WTC11 (cell line): ENCODE measurements around the gene GAS6. TPM values are rescaled to one million over a fixed set of nuclear protein-coding genes. Genes with fewer than 3 reads are reported as not detected.

Experiments
- ATAC-seq: fragments of 200-7000 bp; cut with Tn5 transposase; 2 replicates; pipeline ENCODE4 v1.10.0; 2021; ENCODE audit warnings: mild to moderate bottlenecking, moderate library complexity
- CTCF ChIA-PET: fragments of 300-600 bp; sonication (Branson Sonifier 250); formaldehyde crosslinking; loops from one replicate; lab custom pipeline; 2021; ENCODE audit warnings: antibody characterized with exemption; lab: Charles Lee
- POLR2A ChIA-PET: fragments of 350-600 bp; sonication (Branson Sonifier 250); formaldehyde crosslinking; loops from one replicate; lab custom pipeline; 2021; ENCODE audit warnings: antibody characterized with exemption; lab: Charles Lee
- DNase-seq: peaks from one replicate; pipeline ENCODE4 v3.0.0; 2021; ENCODE audit warnings: low spot score
- H3K27ac Mint-ChIP-seq: 2 replicates; pipeline ENCODE4 v1.8.0; 2021; ENCODE audit warnings: mixed read lengths
- H3K27me3 Mint-ChIP-seq: 2 replicates; pipeline ENCODE4 v1.8.0; 2021; ENCODE audit warnings: low read depth, mild to moderate bottlenecking, moderate library complexity, mixed read lengths
- H3K36me3 Mint-ChIP-seq: 2 replicates; pipeline ENCODE4 v1.8.0; 2021; ENCODE audit warnings: mixed read lengths
- H3K4me1 Mint-ChIP-seq: 2 replicates; pipeline ENCODE4 v1.8.0; 2022; ENCODE audit warnings: mixed read lengths
- H3K4me3 Mint-ChIP-seq: 2 replicates; pipeline ENCODE4 v1.8.0; 2021; ENCODE audit warnings: mild to moderate bottlenecking, moderate library complexity, mixed read lengths
- H3K9me3 Mint-ChIP-seq: 2 replicates; pipeline ENCODE4 v1.8.0; 2021; ENCODE audit warnings: mixed read lengths
- EMX1 ChIP-seq: fragments of 250-450 bp; sonication (Bioruptor Pico); IDR thresholded peaks from 2 replicates; pipeline ENCODE4 v1.8.0; 2021; ENCODE audit warnings: mild to moderate bottlenecking
- ESRRA ChIP-seq: sonication (generic); formaldehyde crosslinking; IDR thresholded peaks from 2 replicates; pipeline ENCODE4 v1.8.1; 2022; ENCODE audit warnings: mild to moderate bottlenecking, missing genetic modification reagents, borderline replicate concordance
- ETV6 ChIP-seq: sonication (generic); formaldehyde crosslinking; IDR thresholded peaks from 2 replicates; pipeline ENCODE4 v1.8.1; 2022; ENCODE audit warnings: mild to moderate bottlenecking, missing genetic modification reagents
- FOXK1 ChIP-seq: sonication (generic); formaldehyde crosslinking; IDR thresholded peaks from 2 replicates; pipeline ENCODE4 v1.8.0; 2022; ENCODE audit warnings: mild to moderate bottlenecking, moderate library complexity, missing genetic modification reagents
- FOXP1 ChIP-seq: sonication (generic); formaldehyde crosslinking; IDR thresholded peaks from 2 replicates; pipeline ENCODE4 v1.8.0; 2022; ENCODE audit warnings: missing genetic modification reagents, mild to moderate bottlenecking, moderate library complexity, borderline replicate concordance
- FOXP4 ChIP-seq: sonication (generic); formaldehyde crosslinking; IDR thresholded peaks from 2 replicates; pipeline ENCODE4 v1.8.0; 2022; ENCODE audit warnings: mild to moderate bottlenecking, missing genetic modification reagents
- MAX ChIP-seq: sonication (generic); formaldehyde crosslinking; IDR thresholded peaks from 2 replicates; pipeline ENCODE4 v1.8.0; 2022; ENCODE audit warnings: mild to moderate bottlenecking, missing genetic modification reagents
- NFATC4 ChIP-seq: fragments of 250-450 bp; sonication (Bioruptor Pico); IDR thresholded peaks from 2 replicates; pipeline ENCODE4 v1.9.0; 2021; ENCODE audit warnings: mild to moderate bottlenecking
- NFYB ChIP-seq: sonication (generic); formaldehyde crosslinking; conservative IDR thresholded peaks from 2 replicates; pipeline ENCODE4 v1.8.0; 2022; ENCODE audit warnings: low read depth, missing genetic modification reagents
- NR3C1 ChIP-seq: sonication (generic); formaldehyde crosslinking; conservative IDR thresholded peaks from 2 replicates; pipeline ENCODE4 v1.8.1; 2023; ENCODE audit warnings: low read depth, mild to moderate bottlenecking, missing genetic modification reagents
- SOX15 ChIP-seq: fragments of 250-450 bp; sonication (Bioruptor Pico); IDR thresholded peaks from 2 replicates; pipeline ENCODE4 v1.9.0; 2021; ENCODE audit warnings: mild to moderate bottlenecking
- USF1 ChIP-seq: sonication (generic); formaldehyde crosslinking; IDR thresholded peaks from 2 replicates; pipeline ENCODE4 v1.8.0; 2022; ENCODE audit warnings: mild to moderate bottlenecking, missing genetic modification reagents
- ZNF263 ChIP-seq: sonication (generic); formaldehyde crosslinking; IDR thresholded peaks from 2 replicates; pipeline ENCODE4 v1.8.1; 2022; ENCODE audit warnings: low read depth, mild to moderate bottlenecking, moderate library complexity, missing genetic modification reagents
- ZNF416 ChIP-seq: fragments of 250-450 bp; sonication (Bioruptor Pico); IDR thresholded peaks from 2 replicates; pipeline ENCODE4 v1.9.0; 2021; ENCODE audit warnings: mild to moderate bottlenecking, inconsistent platforms
- total RNA-seq: library from RNA; stranded (reverse); gene quantifications from 3 replicates; pipeline ENCODE4 v1.2.3, GENCODE V29; 2021
- TF ChIP-seq, protein P1 (sequence below): sonication (generic); formaldehyde crosslinking; IDR thresholded peaks from 2 replicates; pipeline ENCODE4 v1.8.0; 2022; ENCODE audit warnings: missing genetic modification reagents
- TF ChIP-seq, protein P2 (sequence below): sonication (generic); formaldehyde crosslinking; conservative IDR thresholded peaks from 2 replicates; pipeline ENCODE4 v1.8.1; 2022; ENCODE audit warnings: mild to moderate bottlenecking, missing genetic modification reagents
- TF ChIP-seq, protein P3 (sequence below): fragments of 250-450 bp; sonication (Bioruptor Pico); IDR thresholded peaks from 2 replicates; pipeline ENCODE4 v2.1.2; 2022; ENCODE audit warnings: mild to moderate bottlenecking, moderate library complexity
- TF ChIP-seq, protein P4 (sequence below): sonication (generic); formaldehyde crosslinking; IDR thresholded peaks from 2 replicates; pipeline ENCODE4 v1.8.1; 2023; ENCODE audit warnings: mild to moderate bottlenecking, moderate library complexity, missing genetic modification reagents
- TF ChIP-seq, protein P5 (sequence below): fragments of 250-450 bp; sonication (Bioruptor Pico); IDR thresholded peaks from 2 replicates; pipeline ENCODE4 v1.9.0; 2021; ENCODE audit warnings: mild to moderate bottlenecking, borderline replicate concordance

GAS6 gene
- total RNA-seq, 1 experiment from 2014 or later, result 29.4 TPM

DNA sequence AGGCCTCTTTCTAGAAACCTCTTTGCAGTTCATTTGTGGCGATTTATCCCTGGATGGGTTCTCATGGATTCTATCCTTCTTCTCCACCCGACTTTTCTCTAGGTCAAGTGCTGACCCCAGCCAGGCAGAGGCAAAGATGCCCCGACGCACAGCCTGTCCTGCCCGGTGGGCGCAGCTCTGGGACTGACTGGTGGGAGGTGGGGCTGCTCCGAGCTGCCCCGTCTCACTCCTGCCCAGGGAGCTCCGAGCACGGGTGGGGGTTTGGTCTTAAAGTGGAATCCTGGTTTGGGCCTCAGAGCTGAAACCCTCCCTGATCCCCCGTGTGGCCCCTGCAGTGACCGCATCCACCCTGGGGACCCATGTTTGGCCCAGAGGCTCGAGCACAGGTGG, 44.5 kb downstream of the GAS6 start:
- ChIA-PET POLR2A (no interaction called here), CTCF (interaction anchor here (1.7 kb wide), 1 partner anchor 85 kb away, joined by 4 read pairs; no protein-coding TSS in a partner anchor)
- TF ChIP-seq, protein P1, sequence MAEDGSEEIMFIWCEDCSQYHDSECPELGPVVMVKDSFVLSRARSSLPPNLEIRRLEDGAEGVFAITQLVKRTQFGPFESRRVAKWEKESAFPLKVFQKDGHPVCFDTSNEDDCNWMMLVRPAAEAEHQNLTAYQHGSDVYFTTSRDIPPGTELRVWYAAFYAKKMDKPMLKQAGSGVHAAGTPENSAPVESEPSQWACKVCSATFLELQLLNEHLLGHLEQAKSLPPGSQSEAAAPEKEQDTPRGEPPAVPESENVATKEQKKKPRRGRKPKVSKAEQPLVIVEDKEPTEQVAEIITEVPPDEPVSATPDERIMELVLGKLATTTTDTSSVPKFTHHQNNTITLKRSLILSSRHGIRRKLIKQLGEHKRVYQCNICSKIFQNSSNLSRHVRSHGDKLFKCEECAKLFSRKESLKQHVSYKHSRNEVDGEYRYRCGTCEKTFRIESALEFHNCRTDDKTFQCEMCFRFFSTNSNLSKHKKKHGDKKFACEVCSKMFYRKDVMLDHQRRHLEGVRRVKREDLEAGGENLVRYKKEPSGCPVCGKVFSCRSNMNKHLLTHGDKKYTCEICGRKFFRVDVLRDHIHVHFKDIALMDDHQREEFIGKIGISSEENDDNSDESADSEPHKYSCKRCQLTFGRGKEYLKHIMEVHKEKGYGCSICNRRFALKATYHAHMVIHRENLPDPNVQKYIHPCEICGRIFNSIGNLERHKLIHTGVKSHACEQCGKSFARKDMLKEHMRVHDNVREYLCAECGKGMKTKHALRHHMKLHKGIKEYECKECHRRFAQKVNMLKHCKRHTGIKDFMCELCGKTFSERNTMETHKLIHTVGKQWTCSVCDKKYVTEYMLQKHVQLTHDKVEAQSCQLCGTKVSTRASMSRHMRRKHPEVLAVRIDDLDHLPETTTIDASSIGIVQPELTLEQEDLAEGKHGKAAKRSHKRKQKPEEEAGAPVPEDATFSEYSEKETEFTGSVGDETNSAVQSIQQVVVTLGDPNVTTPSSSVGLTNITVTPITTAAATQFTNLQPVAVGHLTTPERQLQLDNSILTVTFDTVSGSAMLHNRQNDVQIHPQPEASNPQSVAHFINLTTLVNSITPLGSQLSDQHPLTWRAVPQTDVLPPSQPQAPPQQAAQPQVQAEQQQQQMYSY, result no peak
- TF ChIP-seq, protein P2, sequence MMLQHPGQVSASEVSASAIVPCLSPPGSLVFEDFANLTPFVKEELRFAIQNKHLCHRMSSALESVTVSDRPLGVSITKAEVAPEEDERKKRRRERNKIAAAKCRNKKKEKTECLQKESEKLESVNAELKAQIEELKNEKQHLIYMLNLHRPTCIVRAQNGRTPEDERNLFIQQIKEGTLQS (CRISPR knock-in tag), result no peak
- TF ChIP-seq ZNF263 (CRISPR knock-in tag) (no peak), NFYB (no peak), FOXP1 (CRISPR knock-in tag) (no peak), ZNF416 (CRISPR knock-in tag) (no peak), FOXP4 (CRISPR knock-in tag) (no peak), ETV6 (CRISPR knock-in tag) (no peak), MAX (CRISPR knock-in tag) (no peak), USF1 (no peak), NR3C1 (CRISPR knock-in tag) (no peak), FOXK1 (no peak), ESRRA (CRISPR knock-in tag) (no peak), EMX1 (CRISPR knock-in tag) (no peak), NFATC4 (CRISPR knock-in tag) (no peak), SOX15 (CRISPR knock-in tag) (no peak)
- TF ChIP-seq, protein P3, sequence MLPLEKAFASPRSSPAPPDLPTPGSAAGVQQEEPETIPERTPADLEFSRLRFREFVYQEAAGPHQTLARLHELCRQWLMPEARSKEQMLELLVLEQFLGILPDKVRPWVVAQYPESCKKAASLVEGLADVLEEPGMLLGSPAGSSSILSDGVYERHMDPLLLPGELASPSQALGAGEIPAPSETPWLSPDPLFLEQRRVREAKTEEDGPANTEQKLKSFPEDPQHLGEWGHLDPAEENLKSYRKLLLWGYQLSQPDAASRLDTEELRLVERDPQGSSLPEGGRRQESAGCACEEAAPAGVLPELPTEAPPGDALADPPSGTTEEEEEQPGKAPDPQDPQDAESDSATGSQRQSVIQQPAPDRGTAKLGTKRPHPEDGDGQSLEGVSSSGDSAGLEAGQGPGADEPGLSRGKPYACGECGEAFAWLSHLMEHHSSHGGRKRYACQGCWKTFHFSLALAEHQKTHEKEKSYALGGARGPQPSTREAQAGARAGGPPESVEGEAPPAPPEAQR (CRISPR knock-in tag), result no peak
- TF ChIP-seq, protein P4, sequence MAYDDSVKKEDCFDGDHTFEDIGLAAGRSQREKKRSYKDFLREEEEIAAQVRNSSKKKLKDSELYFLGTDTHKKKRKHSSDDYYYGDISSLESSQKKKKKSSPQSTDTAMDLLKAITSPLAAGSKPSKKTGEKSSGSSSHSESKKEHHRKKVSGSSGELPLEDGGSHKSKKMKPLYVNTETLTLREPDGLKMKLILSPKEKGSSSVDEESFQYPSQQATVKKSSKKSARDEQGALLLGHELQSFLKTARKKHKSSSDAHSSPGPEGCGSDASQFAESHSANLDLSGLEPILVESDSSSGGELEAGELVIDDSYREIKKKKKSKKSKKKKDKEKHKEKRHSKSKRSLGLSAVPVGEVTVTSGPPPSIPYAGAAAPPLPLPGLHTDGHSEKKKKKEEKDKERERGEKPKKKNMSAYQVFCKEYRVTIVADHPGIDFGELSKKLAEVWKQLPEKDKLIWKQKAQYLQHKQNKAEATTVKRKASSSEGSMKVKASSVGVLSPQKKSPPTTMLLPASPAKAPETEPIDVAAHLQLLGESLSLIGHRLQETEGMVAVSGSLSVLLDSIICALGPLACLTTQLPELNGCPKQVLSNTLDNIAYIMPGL (CRISPR knock-in tag), result no peak
- TF ChIP-seq, protein P5, sequence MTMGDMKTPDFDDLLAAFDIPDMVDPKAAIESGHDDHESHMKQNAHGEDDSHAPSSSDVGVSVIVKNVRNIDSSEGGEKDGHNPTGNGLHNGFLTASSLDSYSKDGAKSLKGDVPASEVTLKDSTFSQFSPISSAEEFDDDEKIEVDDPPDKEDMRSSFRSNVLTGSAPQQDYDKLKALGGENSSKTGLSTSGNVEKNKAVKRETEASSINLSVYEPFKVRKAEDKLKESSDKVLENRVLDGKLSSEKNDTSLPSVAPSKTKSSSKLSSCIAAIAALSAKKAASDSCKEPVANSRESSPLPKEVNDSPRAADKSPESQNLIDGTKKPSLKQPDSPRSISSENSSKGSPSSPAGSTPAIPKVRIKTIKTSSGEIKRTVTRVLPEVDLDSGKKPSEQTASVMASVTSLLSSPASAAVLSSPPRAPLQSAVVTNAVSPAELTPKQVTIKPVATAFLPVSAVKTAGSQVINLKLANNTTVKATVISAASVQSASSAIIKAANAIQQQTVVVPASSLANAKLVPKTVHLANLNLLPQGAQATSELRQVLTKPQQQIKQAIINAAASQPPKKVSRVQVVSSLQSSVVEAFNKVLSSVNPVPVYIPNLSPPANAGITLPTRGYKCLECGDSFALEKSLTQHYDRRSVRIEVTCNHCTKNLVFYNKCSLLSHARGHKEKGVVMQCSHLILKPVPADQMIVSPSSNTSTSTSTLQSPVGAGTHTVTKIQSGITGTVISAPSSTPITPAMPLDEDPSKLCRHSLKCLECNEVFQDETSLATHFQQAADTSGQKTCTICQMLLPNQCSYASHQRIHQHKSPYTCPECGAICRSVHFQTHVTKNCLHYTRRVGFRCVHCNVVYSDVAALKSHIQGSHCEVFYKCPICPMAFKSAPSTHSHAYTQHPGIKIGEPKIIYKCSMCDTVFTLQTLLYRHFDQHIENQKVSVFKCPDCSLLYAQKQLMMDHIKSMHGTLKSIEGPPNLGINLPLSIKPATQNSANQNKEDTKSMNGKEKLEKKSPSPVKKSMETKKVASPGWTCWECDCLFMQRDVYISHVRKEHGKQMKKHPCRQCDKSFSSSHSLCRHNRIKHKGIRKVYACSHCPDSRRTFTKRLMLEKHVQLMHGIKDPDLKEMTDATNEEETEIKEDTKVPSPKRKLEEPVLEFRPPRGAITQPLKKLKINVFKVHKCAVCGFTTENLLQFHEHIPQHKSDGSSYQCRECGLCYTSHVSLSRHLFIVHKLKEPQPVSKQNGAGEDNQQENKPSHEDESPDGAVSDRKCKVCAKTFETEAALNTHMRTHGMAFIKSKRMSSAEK (CRISPR knock-in tag), result no peak
- H3K9me3 Mint-ChIP-seq, result no peaks in the 10 kb centered on the region
- H3K4me1 Mint-ChIP-seq, result peaks cover 6% of the 10 kb centered on the region
- no peak overlapping the region for H3K4me3 Mint-ChIP-seq
- DNase-seq (no peak), ATAC-seq (no peak)
- peaks cover 3% of the 10 kb centered on the region; the same call in 1 of the 2 replicates for H3K36me3 Mint-ChIP-seq
- no peak overlapping the region for H3K27ac Mint-ChIP-seq
- H3K27me3 Mint-ChIP-seq, result no peaks in the 10 kb centered on the region; the same call in 1 of the 2 replicates
